ENCODE results near the gene BCOR.

DNA sequence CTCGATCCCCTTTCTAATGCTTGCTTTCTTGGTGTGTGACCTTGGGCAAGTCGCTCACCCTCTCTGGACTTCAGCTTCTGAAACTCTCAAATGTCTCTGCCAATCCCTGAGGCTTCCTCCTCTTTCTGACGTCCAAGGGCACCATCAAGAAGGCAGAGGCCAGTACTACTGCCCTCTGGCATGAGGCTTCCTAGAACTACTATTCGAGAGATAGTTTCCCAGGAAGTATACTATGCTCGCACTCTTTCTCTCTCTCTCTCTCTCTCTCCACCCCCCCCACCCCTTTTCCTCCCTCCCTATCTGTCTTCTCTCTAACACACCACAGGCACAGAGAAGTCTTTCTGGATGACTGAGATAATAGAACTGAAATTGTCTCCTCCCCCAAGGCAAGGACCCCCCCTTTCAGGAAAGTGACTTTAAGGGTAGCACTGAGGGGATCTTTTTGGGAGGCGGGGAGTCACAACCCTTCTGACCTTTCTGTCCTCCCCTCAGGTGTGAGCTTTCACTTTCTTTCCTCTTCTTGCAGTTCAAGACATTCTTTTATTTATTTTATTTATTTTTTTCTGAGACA lies 20.0 kb upstream of the BCOR start:
- TF ChIP-seq POLR2A (IDR thresholded peaks at IDR 0.05; ENCODE audit: low read depth, low read length) (no peak), TAF1 (IDR thresholded peaks at IDR 0.05; ENCODE audit: borderline replicate concordance, low read depth, low read length) (no peak)
